ENCODE data around the gene DLGAP1. TPM values are rescaled to one million over a fixed set of nuclear protein-coding genes. Genes with fewer than 3 reads are reported as not detected.

DLGAP1 gene
- total and polyA plus RNA-seq, 4 donors: 0.06 to 1.2 (median 0.17) TPM; not detected in 1

- WGBS: 64% methylated on average over 5 of the region's 5 CpGs
- H3K9me3 ChIP-seq (ENCODE audit: control insufficient read depth in 4 of 4, low read length in 3 of 4): peaks cover 0 to 4% (median 0%) of the 10 kb centered on the region in 4 donors
- no peaks in the 10 kb centered on the region for H3K36me3 ChIP-seq (ENCODE audit: control insufficient read depth in 4 of 4, insufficient read depth in 3 of 4, low read depth in 1 of 4, low read length in 3 of 4)
- no peak overlapping the region for H3K9ac ChIP-seq (ENCODE audit: low read depth in 1 of 2, low read length in 2 of 2)
- no peaks in the 10 kb centered on the region for H3K27me3 ChIP-seq (ENCODE audit: control insufficient read depth in 4 of 4, insufficient read depth in 4 of 4, low read length in 3 of 4)
- TF ChIP-seq ZBTB33 (IDR thresholded peaks at IDR 0.05): no peak
- no peak for TF ChIP-seq YY1 (IDR thresholded peaks at IDR 0.05)
- TF ChIP-seq FOXA2 (IDR thresholded peaks at IDR 0.05): no peak
- no peak for TF ChIP-seq HNF4A (conservative IDR thresholded peaks at IDR 0.05)
- no peak for TF ChIP-seq ATF3 (IDR thresholded peaks at IDR 0.05)
- no peak for TF ChIP-seq RAD21 (IDR thresholded peaks at IDR 0.05)
- TF ChIP-seq HNF4G (IDR thresholded peaks at IDR 0.05): no peak
- TF ChIP-seq RXRA (IDR thresholded peaks at IDR 0.05): no peak
- TF ChIP-seq JUND (IDR thresholded peaks at IDR 0.05): no peak
- TF ChIP-seq MAX (IDR thresholded peaks at IDR 0.05): no peak
- no peak for TF ChIP-seq EGR1 (IDR thresholded peaks at IDR 0.05; ENCODE audit: low read depth in 2 of 2)
- TF ChIP-seq TAF1 (conservative IDR thresholded peaks at IDR 0.05): no peak
- TF ChIP-seq GABPA (IDR thresholded peaks at IDR 0.05 in 1 of 2, conservative IDR thresholded peaks at IDR 0.05 in 1 of 2): no peak
- TF ChIP-seq FOXA1 (IDR thresholded peaks at IDR 0.05): no peak
- no peak for TF ChIP-seq CTCF (IDR thresholded peaks at IDR 0.05; ENCODE audit: low read depth, low read length, missing input control)
- TF ChIP-seq NR2F2 (IDR thresholded peaks at IDR 0.05): no peak
- no peak for TF ChIP-seq SP1 (IDR thresholded peaks at IDR 0.05)
- no peak for TF ChIP-seq REST (IDR thresholded peaks at IDR 0.05)
- no peak overlapping the region for H3K27ac ChIP-seq (ENCODE audit: low read depth in 1 of 2, low read length in 2 of 2)
- H3K4me1 ChIP-seq (ENCODE audit: control insufficient read depth in 4 of 4, insufficient read depth in 4 of 4, low read length in 3 of 4): no peaks in the 10 kb centered on the region
- DNase-seq (ENCODE audit: low spot score): no peak
- no peak overlapping the region for H3K4me3 ChIP-seq (ENCODE audit: low read depth in 1 of 3, low read length in 3 of 3)
These were observed 394.5 kb downstream of the DLGAP1 start for GRCh38 chr18:4060427-4061281.

All from liver (tissue), 9 donors.